B cell (primary cell): ENCODE data around the gene SH3D19. TPM values are rescaled to one million over a fixed set of nuclear protein-coding genes. Genes with fewer than 3 reads are reported as not detected.
"Not testable (repeated sequence)": the region's sequence is repeated elsewhere in the genome, so short reads cannot be mapped to it uniquely, and the experiment has no call there.

ENCODE experiments used
- ATAC-seq: fragments of 200-7000 bp; cut with Tn5 transposase; one replicate; pipeline ENCODE4 v1.10.0; 2021; ENCODE audit warnings: low read depth, mild to moderate bottlenecking, moderate number of reproducible peaks, moderate library complexity
- CTCF ChIA-PET: fragments of 350-600 bp; sonication (Branson Sonifier 250); formaldehyde crosslinking; loops from one replicate; lab custom pipeline; 2021; ENCODE audit warnings: antibody characterized with exemption, inconsistent platforms; lab: Charles Lee
- POLR2A ChIA-PET: fragments of 350-600 bp; sonication (Branson Sonifier 250); formaldehyde crosslinking; loops from one replicate; lab custom pipeline; 2021; ENCODE audit warnings: antibody characterized with exemption; lab: Charles Lee
- DNase-seq: peaks from one replicate; pipeline ENCODE4 v3.0.0; 2013
- H2AFZ ChIP-seq: 2 replicates; pipeline ENCODE4 v1.6.1; 2012; ENCODE audit warnings: mild to moderate bottlenecking, low read depth, low read length; ENCODE audit not compliant: insufficient read depth, poor library complexity, severe bottlenecking
- H3K27ac ChIP-seq, 2 donors: 1 replicate in 1 of 2; 2 replicates in 1 of 2; pipeline ENCODE4 v1.5.1; 2012 to 2013; ENCODE audit warnings: low read length in 2 of 2, mild to moderate bottlenecking in 2 of 2, moderate library complexity in 1 of 2
- H3K27me3 ChIP-seq, 4 experiments: fragments of 200-600 bp in 1 of 4; sonication (generic) in 1 of 4; replicated peaks in 1 of 4; 1 replicate in 2 of 4; 2 replicates in 2 of 4; pipeline versions ENCODE4 v1.6.1 to v1.7.0; 2013 to 2016; ENCODE audit warnings: low read length in 3 of 4, mild to moderate bottlenecking in 2 of 4, mixed read lengths in 1 of 4, moderate library complexity in 1 of 4; ENCODE audit not compliant: insufficient read depth in 4 of 4, control insufficient read depth in 3 of 4; ENCODE audit errors: control extremely low read depth in 1 of 4
- H3K36me3 ChIP-seq, 2 experiments: replicated peaks in 1 of 2; 1 replicate in 1 of 2; 2 replicates in 1 of 2; pipeline versions ENCODE4 v1.6.1 to v1.7.1; 2013; ENCODE audit warnings: low read length in 1 of 2; ENCODE audit not compliant: insufficient read depth in 2 of 2, control insufficient read depth in 1 of 2; ENCODE audit errors: control extremely low read depth in 1 of 2, extremely low read depth in 1 of 2
- H3K4me1 ChIP-seq, 2 donors: fragments of 200-600 bp in 1 of 2; sonication (generic) in 1 of 2; 1 replicate in 1 of 2; 2 replicates in 1 of 2; pipeline versions ENCODE4 v1.5.1 to v1.6.1; 2013 to 2017; ENCODE audit warnings: low read length in 2 of 2; ENCODE audit not compliant: control insufficient read depth in 2 of 2, insufficient read depth in 2 of 2
- H3K4me2 ChIP-seq: replicated peaks from 2 replicates; pipeline ENCODE3; 2012; ENCODE audit warnings: mild to moderate bottlenecking, low read depth, low read length; ENCODE audit not compliant: poor library complexity, severe bottlenecking
- H3K4me3 ChIP-seq, 5 experiments: fragments of 200-600 bp in 1 of 5; sonication (generic) in 1 of 5; 1 replicate in 3 of 5; 2 replicates in 2 of 5; pipeline versions ENCODE4 v1.5.1 to v1.7.0; 2011 to 2016; ENCODE audit warnings: low read length in 4 of 5, mild to moderate bottlenecking in 4 of 5, low read depth in 2 of 5, control low read depth in 1 of 5, moderate library complexity in 1 of 5; ENCODE audit not compliant: insufficient read depth in 1 of 5; ENCODE audit errors: control extremely low read depth in 1 of 5, extremely low read depth in 1 of 5
- H3K79me2 ChIP-seq: fragments of 200-600 bp; sonication (generic); one replicate; pipeline ENCODE4 v1.6.0; 2016; ENCODE audit warnings: low read length; ENCODE audit not compliant: control insufficient read depth, insufficient read depth
- H3K9ac ChIP-seq: fragments of 200-600 bp; sonication (generic); 2 replicates; pipeline ENCODE4 v1.6.1; 2017; ENCODE audit warnings: mild to moderate bottlenecking, low read length, moderate library complexity
- H3K9me3 ChIP-seq, 3 donors: one replicate each; pipeline versions ENCODE4 v1.6.1 to v1.7.1; 2013; ENCODE audit warnings: low read length in 2 of 3; ENCODE audit not compliant: control insufficient read depth in 2 of 3, insufficient read depth in 1 of 3; ENCODE audit errors: control extremely low read depth in 1 of 3
- H4K20me1 ChIP-seq: 2 replicates; pipeline ENCODE4 v1.6.0; 2012; ENCODE audit warnings: mild to moderate bottlenecking, low read length; ENCODE audit not compliant: insufficient read depth, control insufficient read depth, poor library complexity, severe bottlenecking
- H3K27ac Mint-ChIP-seq: one replicate; pipeline ENCODE4 v1.8.0; 2021; ENCODE audit warnings: mixed read lengths
- H3K27me3 Mint-ChIP-seq: one replicate; pipeline ENCODE4 v1.8.0; 2021; ENCODE audit warnings: mixed read lengths
- H3K4me1 Mint-ChIP-seq: one replicate; pipeline ENCODE4 v1.8.0; 2021; ENCODE audit warnings: mixed read lengths
- H3K4me3 Mint-ChIP-seq: one replicate; pipeline ENCODE4 v1.8.0; 2021; ENCODE audit warnings: mixed read lengths
- H3K9me3 Mint-ChIP-seq: one replicate; pipeline ENCODE4 v1.8.0; 2022; ENCODE audit warnings: mixed read lengths; ENCODE audit not compliant: insufficient read depth
- EZH2 ChIP-seq: IDR thresholded peaks from 2 replicates; pipeline ENCODE4 v1.6.1; 2012; ENCODE audit warnings: borderline replicate concordance, low read depth, mild to moderate bottlenecking, moderate library complexity, low read length; ENCODE audit not compliant: insufficient read depth, poor library complexity, severe bottlenecking
- WGBS: methylation state at CpG from one replicate; pipeline ENCODE4 v1.1.5; 2013; ENCODE audit warnings: missing lambda C conversion rate; ENCODE audit not compliant: insufficient coverage; 5-methylcytosine and 5-hydroxymethylcytosine counted together
- intact Hi-C: fragments of 100-400 bp; cut with micrococcal nuclease; formaldehyde crosslinking; loops from one replicate; pipeline ENCODE4 v1.10.0; 2022
- polyA plus RNA-seq: library from polyadenylated mRNA; depleted of rRNA; stranded (reverse); fragments of >200 nt; gene quantifications from 2 replicates; pipeline ENCODE4 v1.2.3, GENCODE V29; 2012
- total RNA-seq, 2 donors: library from RNA; stranded (reverse); fragments of 120-200 nt in 1 of 2; gene quantifications; 1 replicate in 1 of 2; 2 replicates in 1 of 2; pipeline versions ENCODE4 v1.2.3 to v1.2.4, GENCODE V29; 2013 to 2022
- TF ChIP-seq, protein P1 (sequence below): fragments of 200-600 bp; IDR thresholded peaks from one replicate; pipeline ENCODE4 v1.8.0; 2022; ENCODE audit warnings: antibody characterized with exemption, mild to moderate bottlenecking

Gene SH3D19
- total and polyA plus RNA-seq, 2 donors (not counting 1 experiment from before 2014, with no cell fraction given), result 0.01 TPM; not detected in 1

DNA sequence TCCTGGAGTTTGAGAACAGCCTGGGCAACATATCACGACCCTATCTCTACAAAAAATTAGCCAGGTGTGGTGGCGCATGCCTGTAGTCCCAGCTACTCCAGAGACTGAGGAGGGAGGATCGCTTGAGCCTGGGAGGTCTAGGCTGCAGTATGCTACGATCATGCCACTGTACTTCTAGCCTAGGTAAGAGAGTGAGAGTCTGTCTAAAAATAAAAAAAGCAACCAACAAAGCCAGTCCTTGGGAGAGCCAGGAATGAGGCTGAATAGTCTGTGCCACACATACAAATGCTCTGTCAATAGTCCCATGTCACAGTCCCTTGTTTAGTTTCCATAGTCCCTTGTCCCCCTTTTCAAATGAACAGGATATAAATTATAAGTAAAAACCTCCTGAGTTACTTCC lies 67.7 kb downstream of the SH3D19 start:
- no CpG with 5 or more reads among the region's 4 CpGs for WGBS
- H3K4me2 ChIP-seq, result no peak overlapping the region
- H3K9ac ChIP-seq, result no peak overlapping the region
- no peak for DNase-seq
- ChIA-PET CTCF (no interaction called here), POLR2A (no interaction called here)
- H3K4me1 Mint-ChIP-seq, result no peaks in the 10 kb centered on the region
- H3K9me3 Mint-ChIP-seq, result no peaks in the 10 kb centered on the region
- no peak overlapping the region for H3K27ac Mint-ChIP-seq
- peaks cover 5% of the 10 kb centered on the region for H3K27me3 Mint-ChIP-seq
- H3K27ac ChIP-seq, result no peak overlapping the region
- ATAC-seq, result no peak
- peaks cover 0 to 7% (median 0%) of the 10 kb centered on the region in 3 donors for H3K9me3 ChIP-seq
- TF ChIP-seq EZH2, result no peak
- TF ChIP-seq, protein P1, sequence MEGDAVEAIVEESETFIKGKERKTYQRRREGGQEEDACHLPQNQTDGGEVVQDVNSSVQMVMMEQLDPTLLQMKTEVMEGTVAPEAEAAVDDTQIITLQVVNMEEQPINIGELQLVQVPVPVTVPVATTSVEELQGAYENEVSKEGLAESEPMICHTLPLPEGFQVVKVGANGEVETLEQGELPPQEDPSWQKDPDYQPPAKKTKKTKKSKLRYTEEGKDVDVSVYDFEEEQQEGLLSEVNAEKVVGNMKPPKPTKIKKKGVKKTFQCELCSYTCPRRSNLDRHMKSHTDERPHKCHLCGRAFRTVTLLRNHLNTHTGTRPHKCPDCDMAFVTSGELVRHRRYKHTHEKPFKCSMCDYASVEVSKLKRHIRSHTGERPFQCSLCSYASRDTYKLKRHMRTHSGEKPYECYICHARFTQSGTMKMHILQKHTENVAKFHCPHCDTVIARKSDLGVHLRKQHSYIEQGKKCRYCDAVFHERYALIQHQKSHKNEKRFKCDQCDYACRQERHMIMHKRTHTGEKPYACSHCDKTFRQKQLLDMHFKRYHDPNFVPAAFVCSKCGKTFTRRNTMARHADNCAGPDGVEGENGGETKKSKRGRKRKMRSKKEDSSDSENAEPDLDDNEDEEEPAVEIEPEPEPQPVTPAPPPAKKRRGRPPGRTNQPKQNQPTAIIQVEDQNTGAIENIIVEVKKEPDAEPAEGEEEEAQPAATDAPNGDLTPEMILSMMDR, result no peak
- no peaks in the 10 kb centered on the region for H4K20me1 ChIP-seq
- no peak overlapping the region for H3K4me3 Mint-ChIP-seq
- intact Hi-C loops, result no loop called here
- no peaks in the 10 kb centered on the region for H3K36me3 ChIP-seq
- no peaks in the 10 kb centered on the region for H3K79me2 ChIP-seq
- H3K4me1 ChIP-seq, result no peaks in the 10 kb centered on the region
- H3K4me3 ChIP-seq, result no peak overlapping the region
- H3K27me3 ChIP-seq, result no peaks in the 10 kb centered on the region
- H2AFZ ChIP-seq, result no peak overlapping the region

DNA sequence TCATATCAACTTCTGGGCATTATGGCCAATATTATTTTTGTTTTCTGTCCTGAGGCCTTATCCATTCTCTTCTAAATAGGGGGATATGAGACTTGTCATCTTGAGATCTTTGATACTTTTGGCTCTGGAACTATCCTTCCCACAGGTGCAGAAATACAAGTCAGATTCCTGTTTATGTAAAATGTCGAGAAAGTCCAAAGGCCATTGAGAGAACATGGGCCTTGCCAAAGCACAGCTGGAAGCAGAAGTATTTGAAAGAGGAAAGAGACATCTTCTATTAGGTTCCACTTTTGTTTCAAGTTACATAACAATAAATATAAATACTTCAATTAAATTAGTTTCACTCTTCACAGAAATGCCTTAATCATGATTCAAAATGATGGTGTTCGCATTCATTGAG lies 69.3 kb downstream of the SH3D19 start:
- Histone ChIP-seq H3K36me3 (no peaks in the 10 kb centered on the region), H2AFZ (no peak overlapping the region), H4K20me1 (no peaks in the 10 kb centered on the region), H3K9me3 (peaks cover 0 to 7% (median 0%) of the 10 kb centered on the region in 3 donors), H3K79me2 (no peaks in the 10 kb centered on the region), H3K27ac (no peak overlapping the region), H3K27me3 (no peaks in the 10 kb centered on the region), H3K4me1 (no peaks in the 10 kb centered on the region), H3K4me2 (no peak overlapping the region), H3K9ac (no peak overlapping the region), H3K4me3 (no peak overlapping the region)
- H3K9me3 Mint-ChIP-seq, result no peaks in the 10 kb centered on the region
- H3K27ac Mint-ChIP-seq, result no peak overlapping the region
- no peak for ATAC-seq
- DNase-seq, result no peak
- WGBS, result no CpG with 5 or more reads among the region's 2 CpGs
- no peaks in the 10 kb centered on the region for H3K27me3 Mint-ChIP-seq
- H3K4me3 Mint-ChIP-seq, result no peak overlapping the region
- H3K4me1 Mint-ChIP-seq, result no peaks in the 10 kb centered on the region
- intact Hi-C loops, result no loop called here
- ChIA-PET CTCF (no interaction called here), POLR2A (no interaction called here)
- TF ChIP-seq, protein P1, result no peak
- TF ChIP-seq EZH2, result no peak

DNA sequence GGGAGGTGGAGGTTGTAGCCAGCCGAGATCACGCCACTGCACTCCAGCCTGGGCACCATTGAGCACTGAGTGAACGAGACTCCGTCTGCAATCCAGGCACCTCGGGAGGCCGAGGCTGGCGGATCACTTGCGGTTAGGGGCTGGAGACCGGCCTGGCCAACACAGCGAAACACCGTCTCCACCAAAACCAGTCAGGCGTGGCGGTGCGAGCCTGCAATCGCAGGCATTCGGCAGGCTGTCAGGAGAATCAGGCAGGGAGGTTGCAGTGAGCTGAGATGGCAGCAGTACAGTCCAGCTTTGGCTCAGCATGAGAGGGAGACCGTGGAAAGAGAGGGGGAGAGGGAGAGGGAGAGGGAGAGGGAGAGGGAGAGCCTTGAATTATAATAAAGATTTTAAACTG lies 69.7 kb downstream of the SH3D19 start:
- H3K27me3 Mint-ChIP-seq, CTCF ChIA-PET, H3K9me3 Mint-ChIP-seq, H3K4me3 Mint-ChIP-seq, ATAC-seq, intact Hi-C loops, H3K4me1 ChIP-seq, H3K79me2 ChIP-seq, H3K4me1 Mint-ChIP-seq, POLR2A ChIA-PET, H3K9ac ChIP-seq, H3K27ac Mint-ChIP-seq, H4K20me1 ChIP-seq, H3K9me3 ChIP-seq, DNase-seq, H3K27me3 ChIP-seq, H3K4me2 ChIP-seq, H2AFZ ChIP-seq, H3K36me3 ChIP-seq, H3K4me3 ChIP-seq, H3K27ac ChIP-seq: not testable (repeated sequence)
- 95% methylated on average over 14 of the region's 17 CpGs for WGBS
